ACC112 (cell line): ENCODE measurements around the gene STK11IP.

Source experiments
- H2AFZ ChIP-seq: fragments of 200-600 bp; sonication (generic); one replicate; pipeline ENCODE4 v1.6.0; 2017; ENCODE audit warnings: antibody characterized with exemption, low read length; ENCODE audit not compliant: unreplicated experiment
- H3K27ac ChIP-seq: fragments of 200-600 bp; sonication (generic); 2 replicates; pipeline ENCODE4 v1.5.1; 2014; ENCODE audit warnings: low read depth, mild to moderate bottlenecking, antibody characterized with exemption, low read length, moderate library complexity
- H3K27me3 ChIP-seq: fragments of 200-600 bp; sonication (generic); 2 replicates; pipeline ENCODE4 v1.6.1; 2014; ENCODE audit warnings: mild to moderate bottlenecking, antibody characterized with exemption, low read length, moderate library complexity, mixed read lengths; ENCODE audit not compliant: insufficient read depth
- H3K36me3 ChIP-seq: fragments of 200-600 bp; sonication (generic); 2 replicates; pipeline ENCODE4 v1.6.1; 2016; ENCODE audit warnings: mild to moderate bottlenecking, antibody characterized with exemption, low read length, moderate library complexity, mixed read lengths; ENCODE audit not compliant: insufficient read depth
- H3K4me1 ChIP-seq: fragments of 200-600 bp; sonication (generic); one replicate; pipeline ENCODE4 v1.6.1; 2016; ENCODE audit warnings: low read length, mixed read lengths; ENCODE audit not compliant: insufficient read depth, unreplicated experiment, control insufficient read depth
- H3K4me3 ChIP-seq: fragments of 200-600 bp; sonication (generic); 2 replicates; pipeline ENCODE4 v1.5.1; 2014; ENCODE audit warnings: mild to moderate bottlenecking, low read depth, low read length
- H3K79me2 ChIP-seq: fragments of 200-600 bp; sonication (generic); one replicate; pipeline ENCODE4 v1.6.0; 2016; ENCODE audit warnings: low read length; ENCODE audit not compliant: control insufficient read depth, unreplicated experiment, insufficient read depth

The STK11IP gene

GRCh38 chr2:219630770-219631405 is 33.2 kb downstream of the STK11IP start:
- H2AFZ ChIP-seq = no peak overlapping the region
- no peak overlapping the region for H3K4me3 ChIP-seq
- H3K27ac ChIP-seq = no peak overlapping the region
- no peaks in the 10 kb centered on the region for H3K4me1 ChIP-seq
- H3K27me3 ChIP-seq = peaks cover 14% of the 10 kb centered on the region; the same call in 1 of the 2 replicates
- no peaks in the 10 kb centered on the region for H3K79me2 ChIP-seq
- no peaks in the 10 kb centered on the region for H3K36me3 ChIP-seq

- H3K36me3 ChIP-seq = no peaks in the 10 kb centered on the region
- H3K79me2 ChIP-seq = no peaks in the 10 kb centered on the region
- H3K4me1 ChIP-seq = no peaks in the 10 kb centered on the region
- no peak overlapping the region for H2AFZ ChIP-seq
- no peak overlapping the region for H3K4me3 ChIP-seq
- peaks cover 10% of the 10 kb centered on the region; the same call in 1 of the 2 replicates for H3K27me3 ChIP-seq
- H3K27ac ChIP-seq = no peak overlapping the region
Observed at GRCh38 chr2:219631406-219631891, 33.8 kb downstream of the STK11IP start.

GRCh38 chr2:219631904-219632759 is 34.5 kb downstream of the STK11IP start:
- Histone ChIP-seq H3K36me3 (no peaks in the 10 kb centered on the region), H2AFZ (no peak overlapping the region), H3K4me3 (no peak overlapping the region)

GRCh38 chr2:219632760-219633105 is 35.1 kb downstream of the STK11IP start:
- H2AFZ ChIP-seq = no peak overlapping the region
- no peaks in the 10 kb centered on the region for H3K79me2 ChIP-seq
- H3K36me3 ChIP-seq = no peaks in the 10 kb centered on the region
- peaks cover 2% of the 10 kb centered on the region; the same call in 1 of the 2 replicates for H3K27me3 ChIP-seq
- no peak overlapping the region for H3K27ac ChIP-seq
- H3K4me3 ChIP-seq = no peak overlapping the region
- no peaks in the 10 kb centered on the region for H3K4me1 ChIP-seq

More at GRCh38 chr2:219631904-219632759, 34.5 kb downstream of the STK11IP start:
- no peak overlapping the region for H3K27ac ChIP-seq
- H3K79me2 ChIP-seq = no peaks in the 10 kb centered on the region
- no peaks in the 10 kb centered on the region for H3K4me1 ChIP-seq
- H3K27me3 ChIP-seq = peaks cover 4% of the 10 kb centered on the region; the same call in 1 of the 2 replicates

GRCh38 chr2:219633276-219634065 is 35.8 kb downstream of the STK11IP start:
- Histone ChIP-seq H3K79me2 (no peaks in the 10 kb centered on the region), H3K27ac (no peak overlapping the region), H2AFZ (no peak overlapping the region), H3K27me3 (no peaks in the 10 kb centered on the region), H3K4me3 (no peak overlapping the region), H3K36me3 (no peaks in the 10 kb centered on the region), H3K4me1 (no peaks in the 10 kb centered on the region)

GRCh38 chr2:219634171-219634940 is 36.7 kb downstream of the STK11IP start:
- no peaks in the 10 kb centered on the region for H3K4me1 ChIP-seq

DNA sequence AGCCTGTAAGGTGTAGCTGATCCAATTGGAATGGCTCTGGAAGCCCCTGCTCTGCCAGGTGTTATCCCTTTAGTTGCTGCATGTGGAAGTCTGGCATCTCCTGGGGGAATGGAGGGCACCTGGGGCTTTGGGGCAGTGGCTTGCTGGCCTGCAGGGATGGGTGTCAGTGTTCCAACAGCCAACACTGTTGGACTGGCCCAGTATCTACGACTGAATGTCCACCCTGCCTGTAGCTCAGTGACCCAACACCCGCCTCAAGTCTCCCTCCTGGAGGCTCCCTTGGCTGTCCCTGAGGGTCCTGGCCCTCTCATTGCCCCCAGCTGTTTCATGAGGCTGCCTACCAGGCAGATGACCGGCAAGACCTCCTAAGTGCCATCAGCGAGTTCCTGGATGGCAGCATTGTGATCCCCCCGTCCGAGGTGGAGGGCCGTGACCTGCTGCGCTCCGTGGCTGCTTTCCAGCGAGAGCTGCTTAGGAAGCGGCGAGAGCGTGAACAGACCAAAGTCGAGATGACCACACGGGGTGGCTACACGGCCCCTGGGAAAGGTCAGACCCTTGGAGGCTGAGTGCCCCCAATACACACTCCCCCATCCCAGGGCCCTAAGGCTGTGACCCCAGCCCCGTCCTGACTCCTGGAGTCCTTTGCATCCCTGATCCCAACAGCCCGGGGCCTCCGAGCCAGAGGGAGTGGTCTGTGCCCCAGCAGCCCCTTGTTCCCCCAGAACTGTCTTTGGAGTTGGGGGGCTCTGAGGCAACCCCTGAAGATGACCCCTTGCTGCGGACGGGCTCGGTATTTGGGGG is 37.5 kb downstream of the STK11IP start:
- Histone ChIP-seq H2AFZ (no peak overlapping the region), H3K27me3 (no peaks in the 10 kb centered on the region)

More at GRCh38 chr2:219634171-219634940, 36.7 kb downstream of the STK11IP start:
- Histone ChIP-seq H3K27ac (no peak overlapping the region), H3K36me3 (no peaks in the 10 kb centered on the region), H3K27me3 (no peaks in the 10 kb centered on the region), H2AFZ (no peak overlapping the region), H3K79me2 (no peaks in the 10 kb centered on the region), H3K4me3 (no peak overlapping the region)

GRCh38 chr2:219636144-219636915 is 38.7 kb downstream of the STK11IP start:
- no peaks in the 10 kb centered on the region for H3K79me2 ChIP-seq
- H3K27me3 ChIP-seq = no peaks in the 10 kb centered on the region
- no peak overlapping the region for H3K4me3 ChIP-seq
- no peak overlapping the region for H2AFZ ChIP-seq
- no peaks in the 10 kb centered on the region for H3K36me3 ChIP-seq
- H3K4me1 ChIP-seq = no peaks in the 10 kb centered on the region
- no peak overlapping the region for H3K27ac ChIP-seq

More for the DNA sequence above, 37.5 kb downstream of the STK11IP start:
- no peaks in the 10 kb centered on the region for H3K4me1 ChIP-seq
- H3K4me3 ChIP-seq = no peak overlapping the region
- no peaks in the 10 kb centered on the region for H3K79me2 ChIP-seq
- H3K27ac ChIP-seq = no peak overlapping the region
- H3K36me3 ChIP-seq = no peaks in the 10 kb centered on the region
